Measurements from ENCODE around the gene SLC35F4. TPM values are rescaled to one million over a fixed set of nuclear protein-coding genes. Genes with fewer than 3 reads are reported as not detected.
A peak's percentile ranks its signal among the peaks of the same experiment; 100 is the strongest.
"Not testable (repeated sequence)": the region's sequence is repeated elsewhere in the genome, so short reads cannot be mapped to it uniquely, and the experiment has no call there.

SLC35F4 gene
- total RNA-seq, 1 experiment from 2014 or later: not detected

DNA sequence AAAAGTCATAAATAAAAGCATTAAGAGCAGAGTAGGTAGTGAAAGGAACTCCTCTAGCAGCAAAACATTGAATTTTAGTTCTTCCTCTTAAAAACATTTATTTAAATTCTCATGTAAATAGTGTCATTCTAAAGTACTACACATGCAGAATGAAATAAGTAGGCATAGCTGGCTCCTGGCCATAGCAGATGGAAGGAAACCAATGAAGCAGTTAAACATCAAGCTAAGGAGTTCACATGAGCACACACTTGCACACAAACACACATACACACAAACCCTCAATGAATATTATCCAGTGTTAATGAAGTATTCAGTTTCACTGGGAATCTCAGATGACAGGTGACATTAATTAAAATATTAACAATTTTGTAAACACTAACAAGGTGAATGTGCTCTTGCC lies 69.3 kb downstream of the SLC35F4 start:
- H3K27me3 ChIP-seq (ENCODE audit: control insufficient read depth, insufficient read depth, low read length): no peaks in the 10 kb centered on the region
- H3K36me3 ChIP-seq (replicated peaks; ENCODE audit: control insufficient read depth, insufficient read depth, low read length): no peaks in the 10 kb centered on the region
- DNase-seq: no peak
- no peak overlapping the region for H3K4me3 ChIP-seq (ENCODE audit: insufficient read depth, low read depth, low read length)

DNA sequence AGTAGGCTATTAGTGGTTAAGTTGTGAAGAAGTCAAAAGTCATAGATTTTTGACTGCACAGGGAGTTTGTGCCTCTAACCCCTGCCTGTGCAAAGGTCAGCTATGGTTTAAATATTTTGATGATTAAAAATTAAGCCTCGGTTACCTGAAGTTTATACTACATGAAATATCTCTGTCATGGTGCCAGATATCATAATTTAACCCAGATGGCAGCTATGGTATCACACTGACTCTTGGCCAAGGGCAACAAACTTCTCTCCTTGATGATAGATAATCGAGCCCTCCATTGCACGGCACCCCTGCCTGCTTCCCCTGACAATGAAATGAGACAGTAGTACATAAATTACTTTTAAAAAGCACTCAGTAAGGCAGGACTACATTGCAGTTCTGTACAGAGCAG lies 80.8 kb downstream of the SLC35F4 start:
- no peak for DNase-seq
- Histone ChIP-seq H3K36me3 (replicated peaks; ENCODE audit: control insufficient read depth, insufficient read depth, low read length) (no peaks in the 10 kb centered on the region), H3K4me3 (ENCODE audit: insufficient read depth, low read depth, low read length) (no peak overlapping the region), H3K27me3 (ENCODE audit: control insufficient read depth, insufficient read depth, low read length) (no peaks in the 10 kb centered on the region)

DNA sequence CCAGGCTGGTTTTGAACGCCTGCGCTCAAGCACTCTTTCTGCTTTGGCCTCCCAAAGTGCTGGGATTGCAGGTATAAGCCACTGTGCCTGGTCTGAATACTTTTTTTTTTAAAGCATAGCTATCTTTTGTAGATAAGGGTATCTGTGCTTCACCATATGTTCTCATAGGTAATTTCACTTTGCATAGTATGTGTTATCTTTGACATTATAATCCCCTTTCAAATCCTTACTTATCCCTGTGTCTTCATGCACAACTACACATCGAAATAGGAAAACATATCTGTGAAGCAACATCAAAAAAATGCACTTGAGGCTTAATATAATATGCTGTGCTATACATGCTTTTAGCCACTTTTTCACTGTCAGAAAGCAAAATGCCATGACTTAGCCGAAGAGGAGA lies 94.1 kb downstream of the SLC35F4 start:
- no peaks in the 10 kb centered on the region for H3K27me3 ChIP-seq (ENCODE audit: control insufficient read depth, insufficient read depth, low read length)
- H3K4me3 ChIP-seq (ENCODE audit: insufficient read depth, low read depth, low read length): no peak overlapping the region
- no peaks in the 10 kb centered on the region for H3K36me3 ChIP-seq (replicated peaks; ENCODE audit: control insufficient read depth, insufficient read depth, low read length)
- no peak for DNase-seq

DNA sequence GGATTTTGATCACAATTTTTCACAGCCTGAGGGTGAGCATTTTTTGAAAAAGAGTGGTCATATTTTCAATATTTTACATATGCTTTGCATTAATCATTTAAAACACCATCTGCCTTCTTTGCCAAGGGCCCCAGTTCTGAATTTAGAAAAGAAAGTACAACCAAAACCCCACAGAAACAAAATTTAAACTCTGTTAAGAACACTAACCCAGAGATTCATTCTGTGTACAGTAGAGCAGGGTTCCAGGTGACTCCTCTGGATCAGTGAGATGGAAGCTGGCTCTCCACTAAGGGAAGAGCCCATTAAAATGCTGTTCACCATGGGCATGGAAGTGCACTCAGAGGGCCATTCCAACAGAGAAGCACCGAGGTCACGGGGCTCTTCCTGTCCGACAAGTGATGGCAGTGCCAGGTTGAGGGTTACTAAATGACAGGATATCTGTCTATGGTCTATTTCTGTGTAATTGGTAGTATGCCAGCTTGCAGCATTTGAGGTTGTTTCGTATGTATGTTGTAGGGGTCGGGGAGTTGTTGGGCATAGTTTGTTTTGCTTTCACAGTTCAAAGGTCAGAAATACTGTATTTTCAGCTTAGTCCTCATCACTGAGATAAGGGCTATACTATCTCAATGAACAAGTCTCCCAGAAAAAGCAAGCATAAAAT lies 95.9 kb downstream of the SLC35F4 start:
- Histone ChIP-seq H3K4me3 (ENCODE audit: insufficient read depth, low read depth, low read length) (no peak overlapping the region), H3K27me3 (ENCODE audit: control insufficient read depth, insufficient read depth, low read length) (no peaks in the 10 kb centered on the region), H3K36me3 (replicated peaks; ENCODE audit: control insufficient read depth, insufficient read depth, low read length) (no peaks in the 10 kb centered on the region)
- no peak for DNase-seq

DNA sequence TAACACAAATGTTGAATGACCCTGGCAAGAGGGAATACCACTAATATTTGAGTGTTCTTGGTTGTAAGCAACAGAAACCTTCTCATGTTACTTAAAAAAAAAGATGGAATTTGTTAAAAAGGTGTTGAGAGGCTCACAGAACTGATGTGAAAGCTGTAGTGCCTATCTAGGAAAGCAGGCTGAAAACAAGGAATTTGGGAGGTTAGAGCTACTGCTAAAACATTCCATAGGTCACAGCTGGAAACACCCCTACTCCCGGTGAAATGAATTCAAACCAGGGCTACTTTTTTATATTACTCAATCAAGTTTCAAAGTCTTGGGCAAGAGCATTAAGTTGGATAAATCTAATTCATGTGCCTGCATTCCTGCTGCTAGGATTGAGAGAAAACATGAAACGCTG lies 104.1 kb downstream of the SLC35F4 start:
- peak; percentile 18 for DNase-seq
- H3K4me3 ChIP-seq (ENCODE audit: insufficient read depth, low read depth, low read length): no peak overlapping the region
- H3K36me3 ChIP-seq (replicated peaks; ENCODE audit: control insufficient read depth, insufficient read depth, low read length): no peaks in the 10 kb centered on the region
- H3K27me3 ChIP-seq (ENCODE audit: control insufficient read depth, insufficient read depth, low read length): no peaks in the 10 kb centered on the region

DNA sequence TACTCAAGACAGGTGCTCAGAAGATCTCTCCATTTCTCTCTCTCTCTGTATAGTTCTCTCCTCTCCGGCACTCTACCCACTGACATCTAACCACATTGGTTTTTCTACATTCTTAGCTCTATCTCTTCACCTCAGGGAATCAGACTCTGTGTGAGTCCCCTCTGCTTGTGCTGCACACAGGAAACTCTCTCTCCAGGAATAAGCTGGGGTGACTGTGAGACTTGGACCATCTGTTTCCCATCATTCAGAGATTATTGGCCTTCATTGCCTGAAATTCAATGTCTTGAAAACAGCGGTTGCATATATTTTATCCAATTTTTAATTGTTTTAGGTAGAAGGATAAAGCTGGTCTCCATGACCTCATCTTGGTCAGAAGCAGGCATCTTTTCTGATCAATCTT lies 105.0 kb downstream of the SLC35F4 start:
- no peak for DNase-seq
- no peaks in the 10 kb centered on the region for H3K36me3 ChIP-seq (replicated peaks; ENCODE audit: control insufficient read depth, insufficient read depth, low read length)

DNA sequence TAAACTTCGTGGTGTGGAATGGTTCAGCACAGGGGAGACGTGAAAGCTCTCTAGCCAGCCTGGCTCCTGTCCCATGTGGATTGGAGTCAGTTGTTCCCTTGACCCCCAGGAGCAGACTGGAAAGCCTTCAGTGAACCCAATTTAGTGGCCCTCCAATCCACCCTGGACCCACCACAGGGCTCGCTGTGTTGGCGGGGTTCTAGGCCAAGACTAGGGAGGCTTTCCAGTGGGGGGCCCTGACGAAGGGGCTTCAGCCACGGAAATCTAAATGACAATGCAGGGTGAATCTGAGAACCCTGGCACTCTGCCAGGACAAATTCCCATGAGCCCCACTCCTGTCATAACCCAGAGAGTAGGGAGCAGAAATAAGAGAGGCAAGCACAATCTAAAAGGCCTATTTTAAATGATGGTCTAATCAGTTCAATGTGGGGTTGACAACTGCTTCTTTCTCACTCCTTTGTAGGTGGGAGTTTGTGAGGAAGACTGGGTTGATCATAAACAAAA lies 110.8 kb downstream of the SLC35F4 start:
- H3K4me3 ChIP-seq (ENCODE audit: insufficient read depth, low read depth, low read length): no peak overlapping the region
- DNase-seq: no peak
- H3K27me3 ChIP-seq (ENCODE audit: control insufficient read depth, insufficient read depth, low read length): no peaks in the 10 kb centered on the region
- H3K36me3 ChIP-seq (replicated peaks; ENCODE audit: control insufficient read depth, insufficient read depth, low read length): no peaks in the 10 kb centered on the region

More for the DNA sequence above, 105.0 kb downstream of the SLC35F4 start:
- H3K27me3 ChIP-seq (ENCODE audit: control insufficient read depth, insufficient read depth, low read length): no peaks in the 10 kb centered on the region
- no peak overlapping the region for H3K4me3 ChIP-seq (ENCODE audit: insufficient read depth, low read depth, low read length)

DNA sequence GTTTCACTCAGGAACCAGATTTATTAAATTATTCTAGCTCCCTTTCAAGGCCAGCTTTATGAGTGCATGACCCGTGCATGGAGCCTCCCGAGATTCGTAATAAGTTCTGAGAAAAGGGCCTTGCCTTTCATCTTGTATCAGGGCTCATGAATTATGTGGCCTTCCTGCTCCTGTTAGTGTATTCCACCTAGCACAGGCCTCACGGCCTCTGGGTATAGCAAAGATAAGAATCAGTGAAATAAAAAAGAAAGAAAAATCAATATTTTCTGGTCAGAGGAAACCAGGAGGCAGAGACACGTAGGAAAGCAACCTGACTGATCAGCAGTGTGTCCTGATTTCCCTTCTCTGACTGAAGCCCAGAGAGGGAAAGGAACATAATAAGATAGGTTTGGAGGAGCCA lies 111.4 kb downstream of the SLC35F4 start:
- DNase-seq: no peak

DNA sequence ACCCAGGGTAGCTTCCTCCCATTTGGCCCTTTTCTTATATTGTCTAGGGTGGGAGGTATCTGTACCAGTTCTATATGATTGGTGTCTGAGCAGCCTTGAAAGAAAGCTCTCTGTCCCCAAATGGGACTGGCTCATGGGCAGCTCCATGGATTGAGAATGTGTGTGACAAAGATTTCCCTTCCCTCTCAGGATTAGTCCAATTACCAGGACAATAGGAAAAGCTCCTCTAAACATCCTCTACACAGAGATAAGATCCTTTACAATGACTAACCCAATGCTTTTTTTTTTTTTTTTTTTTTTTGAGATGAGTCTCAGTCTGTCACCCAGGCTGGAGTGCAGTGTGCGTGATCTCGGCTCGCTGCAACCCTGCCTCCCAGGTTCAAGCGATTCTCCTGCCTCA lies 112.1 kb downstream of the SLC35F4 start:
- no peak overlapping the region for H3K4me3 ChIP-seq (ENCODE audit: insufficient read depth, low read depth, low read length)
- no peak for DNase-seq

More for the DNA sequence above, 111.4 kb downstream of the SLC35F4 start:
- no peak overlapping the region for H3K4me3 ChIP-seq (ENCODE audit: insufficient read depth, low read depth, low read length)
- H3K36me3 ChIP-seq (replicated peaks; ENCODE audit: control insufficient read depth, insufficient read depth, low read length): no peaks in the 10 kb centered on the region
- no peaks in the 10 kb centered on the region for H3K27me3 ChIP-seq (ENCODE audit: control insufficient read depth, insufficient read depth, low read length)

DNA sequence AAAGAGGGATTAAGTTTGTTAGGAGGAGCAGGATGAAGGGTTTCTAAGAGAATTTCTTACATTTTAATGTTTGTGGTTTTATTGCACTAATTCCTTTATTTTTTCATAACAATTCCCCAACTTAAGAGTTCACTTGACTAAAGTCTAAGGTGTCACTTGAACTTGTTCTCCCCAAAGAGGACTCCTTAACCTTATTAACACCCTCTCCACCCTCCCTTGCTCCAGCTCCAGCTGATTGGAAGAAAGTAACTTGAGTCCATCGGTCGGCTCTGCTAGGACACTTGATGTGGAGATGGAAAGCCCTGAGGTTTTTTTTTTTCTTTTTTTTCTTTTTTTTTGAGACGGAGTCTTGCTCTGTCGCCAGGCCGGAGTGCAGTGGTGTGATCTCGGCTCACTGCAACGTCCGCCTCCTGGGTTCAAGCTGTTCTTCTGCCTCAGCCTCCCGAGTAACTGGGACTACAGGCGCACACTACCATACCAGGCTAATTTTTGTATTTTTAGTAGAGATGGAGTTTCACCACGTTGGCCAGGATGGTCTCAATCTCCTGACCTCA lies 113.7 kb downstream of the SLC35F4 start:
- H3K36me3 ChIP-seq (replicated peaks; ENCODE audit: control insufficient read depth, insufficient read depth, low read length); H3K27me3 ChIP-seq (ENCODE audit: control insufficient read depth, insufficient read depth, low read length); H3K4me3 ChIP-seq (ENCODE audit: insufficient read depth, low read depth, low read length); DNase-seq: not testable (repeated sequence)

More for the DNA sequence above, 112.1 kb downstream of the SLC35F4 start:
- no peaks in the 10 kb centered on the region for H3K36me3 ChIP-seq (replicated peaks; ENCODE audit: control insufficient read depth, insufficient read depth, low read length)
- no peaks in the 10 kb centered on the region for H3K27me3 ChIP-seq (ENCODE audit: control insufficient read depth, insufficient read depth, low read length)

DNA sequence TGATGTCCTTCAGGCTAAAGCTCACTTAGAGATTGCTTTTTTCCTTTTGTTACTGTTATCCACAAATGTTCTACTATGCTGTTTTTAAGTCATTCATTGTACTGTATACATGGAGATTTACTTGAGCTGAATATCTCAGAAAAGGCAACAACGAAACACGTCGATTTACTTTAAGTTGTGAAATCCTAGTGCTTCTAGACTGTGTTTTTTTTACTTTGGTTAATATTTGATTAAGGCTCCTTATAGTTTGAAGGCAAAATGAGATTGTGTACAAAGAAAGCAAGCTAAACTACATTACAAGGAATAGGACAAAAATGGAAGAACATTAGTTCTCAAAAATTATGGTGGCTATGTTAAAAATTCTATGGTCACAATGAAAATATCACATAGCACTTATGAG lies 114.5 kb downstream of the SLC35F4 start:
- H3K36me3 ChIP-seq (replicated peaks; ENCODE audit: control insufficient read depth, insufficient read depth, low read length): no peaks in the 10 kb centered on the region
- DNase-seq: no peak
- no peaks in the 10 kb centered on the region for H3K27me3 ChIP-seq (ENCODE audit: control insufficient read depth, insufficient read depth, low read length)
- H3K4me3 ChIP-seq (ENCODE audit: insufficient read depth, low read depth, low read length): no peak overlapping the region

DNA sequence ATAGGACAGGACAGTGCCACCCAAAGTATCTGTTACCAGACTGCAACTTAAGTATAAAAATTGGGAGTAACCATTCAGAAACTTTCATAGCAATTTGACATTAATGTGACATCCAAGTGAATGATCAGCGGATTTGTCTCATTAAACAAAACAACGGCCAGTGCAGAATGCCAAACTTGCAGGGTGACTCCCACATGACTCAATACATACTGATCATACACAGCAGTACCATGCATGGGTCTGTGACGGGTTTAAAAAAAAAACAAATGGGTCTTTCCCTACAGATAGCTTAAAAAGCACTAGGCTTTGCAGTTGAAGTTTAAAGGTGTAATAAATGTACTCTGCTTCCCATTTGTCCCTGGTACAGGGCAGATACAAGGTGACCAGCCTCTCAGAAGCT lies 116.6 kb downstream of the SLC35F4 start:
- no peak for DNase-seq
- Histone ChIP-seq H3K36me3 (replicated peaks; ENCODE audit: control insufficient read depth, insufficient read depth, low read length) (no peaks in the 10 kb centered on the region), H3K4me3 (ENCODE audit: insufficient read depth, low read depth, low read length) (no peak overlapping the region), H3K27me3 (ENCODE audit: control insufficient read depth, insufficient read depth, low read length) (no peaks in the 10 kb centered on the region)

DNA sequence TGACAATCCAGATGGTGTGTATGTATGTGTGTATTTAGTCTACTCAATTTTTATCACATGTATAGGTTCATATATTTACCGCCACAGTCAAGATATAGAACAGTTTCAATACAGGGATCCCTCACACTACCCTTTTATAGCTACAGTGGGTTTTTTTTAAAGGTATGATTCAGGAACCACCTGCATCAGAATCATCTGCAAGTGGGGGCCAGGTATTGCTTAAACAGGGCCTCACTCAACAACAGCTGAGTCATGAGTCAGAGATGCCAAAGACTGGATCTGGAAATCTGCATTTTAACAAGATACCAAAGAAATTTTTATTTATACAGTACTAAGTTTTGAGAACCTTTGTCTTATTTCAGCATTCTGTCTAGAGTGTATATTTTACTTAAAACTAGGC lies 117.6 kb downstream of the SLC35F4 start:
- no peak for DNase-seq
- Histone ChIP-seq H3K36me3 (replicated peaks; ENCODE audit: control insufficient read depth, insufficient read depth, low read length) (no peaks in the 10 kb centered on the region), H3K27me3 (ENCODE audit: control insufficient read depth, insufficient read depth, low read length) (no peaks in the 10 kb centered on the region), H3K4me3 (ENCODE audit: insufficient read depth, low read depth, low read length) (no peak overlapping the region)

DNA sequence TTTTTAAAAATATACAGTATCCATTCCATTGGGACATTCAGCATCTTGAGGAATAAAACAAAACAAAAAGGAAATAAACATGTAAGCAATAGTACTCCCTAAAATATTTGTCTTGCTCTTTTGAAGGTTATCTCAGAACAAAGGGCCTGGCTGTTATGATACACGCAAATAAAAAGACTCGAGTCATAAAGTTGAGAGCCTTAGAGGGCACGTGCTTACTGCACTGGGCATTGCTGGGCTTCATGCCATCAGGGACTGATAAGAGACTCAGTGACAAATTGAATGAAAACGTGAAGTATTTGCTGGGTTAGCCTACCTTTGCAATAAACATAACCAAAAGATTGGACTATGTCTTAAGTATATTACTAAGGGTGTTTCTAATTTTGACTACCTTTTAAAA lies 118.9 kb downstream of the SLC35F4 start:
- Histone ChIP-seq H3K36me3 (replicated peaks; ENCODE audit: control insufficient read depth, insufficient read depth, low read length) (no peaks in the 10 kb centered on the region), H3K27me3 (ENCODE audit: control insufficient read depth, insufficient read depth, low read length) (no peaks in the 10 kb centered on the region), H3K4me3 (ENCODE audit: insufficient read depth, low read depth, low read length) (no peak overlapping the region)
- DNase-seq: no peak

DNA sequence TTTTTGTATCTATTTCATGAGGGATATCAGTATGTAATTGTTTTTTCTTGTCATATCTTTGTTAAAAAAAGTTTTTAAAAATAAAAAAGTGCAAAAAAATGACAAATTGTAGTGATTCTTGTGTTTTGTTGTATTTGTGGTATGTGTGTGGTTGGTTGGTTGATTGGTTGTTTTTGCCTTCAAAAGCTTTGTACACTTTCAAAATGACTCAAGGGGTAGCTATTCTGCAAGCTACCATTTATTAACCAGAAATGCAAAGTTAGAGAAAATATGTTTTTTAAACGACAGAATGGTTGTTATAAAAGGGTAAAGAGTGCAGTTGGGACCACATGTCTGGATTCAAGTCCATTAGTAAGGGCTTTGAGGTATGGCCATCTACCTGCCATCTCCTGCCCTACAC lies 119.3 kb downstream of the SLC35F4 start:
- Histone ChIP-seq H3K27me3 (ENCODE audit: control insufficient read depth, insufficient read depth, low read length) (no peaks in the 10 kb centered on the region), H3K36me3 (replicated peaks; ENCODE audit: control insufficient read depth, insufficient read depth, low read length) (no peaks in the 10 kb centered on the region), H3K4me3 (ENCODE audit: insufficient read depth, low read depth, low read length) (no peak overlapping the region)
- DNase-seq: no peak

Data from H7 (cell line).